Ishikawa (cell line): ENCODE measurements around the gene RPL36.

Experiments
- CEBPB ChIP-seq: IDR thresholded peaks from 2 replicates; pipeline ENCODE4 v1.6.1; 2012
- CREB1 ChIP-seq: IDR thresholded peaks from 2 replicates; pipeline ENCODE4 v1.6.1; 2012; ENCODE audit warnings: low read depth
- EGR1 ChIP-seq: IDR thresholded peaks from 2 replicates; pipeline ENCODE4 v1.6.1; 2012
- EP300 ChIP-seq: IDR thresholded peaks from 2 replicates; pipeline ENCODE4 v1.6.1; 2012; ENCODE audit warnings: borderline replicate concordance
- FOXM1 ChIP-seq: IDR thresholded peaks from 2 replicates; pipeline ENCODE4 v1.6.1; 2012; ENCODE audit warnings: low read depth, borderline replicate concordance
- MAX ChIP-seq: IDR thresholded peaks from 2 replicates; pipeline ENCODE4 v1.6.1; 2012
- RAD21 ChIP-seq: IDR thresholded peaks from 2 replicates; pipeline ENCODE4 v1.6.1; 2012; ENCODE audit warnings: low read depth
- REST ChIP-seq: IDR thresholded peaks from 2 replicates; pipeline ENCODE4 v1.6.1; 2012; ENCODE audit warnings: low read depth, mild to moderate bottlenecking
- TAF1 ChIP-seq: IDR thresholded peaks from 2 replicates; pipeline ENCODE4 v1.6.1; 2012; ENCODE audit warnings: low read depth, mild to moderate bottlenecking
- TCF12 ChIP-seq: IDR thresholded peaks from 2 replicates; pipeline ENCODE4 v1.6.1; 2012; ENCODE audit warnings: low read depth
- TEAD4 ChIP-seq: IDR thresholded peaks from 2 replicates; pipeline ENCODE4 v1.6.1; 2012
- USF1 ChIP-seq: IDR thresholded peaks from 2 replicates; pipeline ENCODE4 v1.6.1; 2012
- YY1 ChIP-seq: IDR thresholded peaks from 2 replicates; pipeline ENCODE4 v1.6.1; 2012; ENCODE audit warnings: low read depth
- ZBTB7A ChIP-seq: IDR thresholded peaks from 2 replicates; pipeline ENCODE4 v1.6.1; 2012; ENCODE audit warnings: low read depth

GRCh38 chr19:5696196-5697021 lies 6.3 kb downstream of the RPL36 start:
- TF ChIP-seq EGR1 (no peak), EP300 (no peak), MAX (no peak), REST (no peak), USF1 (no peak), RAD21 (no peak), TEAD4 (no peak), TAF1 (no peak), YY1 (no peak), FOXM1 (no peak), CEBPB (no peak), CREB1 (no peak), ZBTB7A (no peak), TCF12 (no peak)
